Glomerular visceral epithelial cell (primary cell): Measurements from ENCODE around the gene BTNL9.
"Not testable (repeated sequence)": the region's sequence is repeated elsewhere in the genome, so short reads cannot be mapped to it uniquely, and the experiment has no call there.

Experiments
- DNase-seq: peaks from one replicate; pipeline ENCODE4 v3.0.0-alpha.2; 2016; ENCODE audit errors: extremely low spot score

The BTNL9 gene

GRCh38 chr5:181043285-181044092 lies 3.4 kb downstream of the BTNL9 start:
- no peak for DNase-seq

- DNase-seq, result no peak
Measured at GRCh38 chr5:181044093-181044599, 4.1 kb downstream of the BTNL9 start.

- no peak for DNase-seq
Measured at GRCh38 chr5:181044662-181045305, 4.7 kb downstream of the BTNL9 start.

GRCh38 chr5:181045316-181045715 lies 5.2 kb downstream of the BTNL9 start:
- no peak for DNase-seq

- not testable (repeated sequence) for DNase-seq
Measured at GRCh38 chr5:181045857-181046256, 5.8 kb downstream of the BTNL9 start.

GRCh38 chr5:181047288-181047687 lies 7.2 kb downstream of the BTNL9 start:
- DNase-seq, result no peak

- no peak for DNase-seq
Measured at GRCh38 chr5:181047921-181048320, 7.9 kb downstream of the BTNL9 start.

- no peak for DNase-seq
Measured at GRCh38 chr5:181050016-181050415, 9.9 kb downstream of the BTNL9 start.

GRCh38 chr5:181051841-181052671 lies 12.0 kb downstream of the BTNL9 start:
- DNase-seq, result no peak

- no peak for DNase-seq
Measured at GRCh38 chr5:181052672-181053487, 12.8 kb downstream of the BTNL9 start.

GRCh38 chr5:181053488-181054121 lies 13.5 kb downstream of the BTNL9 start:
- DNase-seq, result no peak

GRCh38 chr5:181054138-181054537 lies 14.1 kb downstream of the BTNL9 start:
- DNase-seq, result no peak

- no peak for DNase-seq
Measured at GRCh38 chr5:181054871-181055459, 14.9 kb downstream of the BTNL9 start.

GRCh38 chr5:181056431-181056830 lies 16.4 kb downstream of the BTNL9 start:
- DNase-seq, result no peak

GRCh38 chr5:181058321-181058720 lies 18.3 kb downstream of the BTNL9 start:
- DNase-seq, result no peak

GRCh38 chr5:181058786-181059296 lies 18.8 kb downstream of the BTNL9 start:
- DNase-seq, result no peak

- DNase-seq, result no peak
Measured at GRCh38 chr5:181059297-181060230, 19.5 kb downstream of the BTNL9 start.

- DNase-seq, result no peak
Measured at GRCh38 chr5:181060231-181060590, 20.1 kb downstream of the BTNL9 start.

- no peak for DNase-seq
Measured at GRCh38 chr5:181060924-181061323, 20.9 kb downstream of the BTNL9 start.
